ENCODE results near the gene MOB3A. TPM values are rescaled to one million over a fixed set of nuclear protein-coding genes. Genes with fewer than 3 reads are reported as not detected.
A peak's percentile ranks its signal among the peaks of the same experiment; 100 is the strongest.

MOB3A gene
- total and polyA plus RNA-seq, 2 of the 13 experiments (the other 11 are each of a cell fraction or from before 2014, with no cell fraction given): 3.5 to 17.8 TPM

- TF ChIP-seq ZNF10 (CRISPR knock-in tag; IDR thresholded peaks at IDR 0.05; ENCODE audit: borderline replicate concordance, low read depth): no peak
- TF ChIP-seq, protein P1, sequence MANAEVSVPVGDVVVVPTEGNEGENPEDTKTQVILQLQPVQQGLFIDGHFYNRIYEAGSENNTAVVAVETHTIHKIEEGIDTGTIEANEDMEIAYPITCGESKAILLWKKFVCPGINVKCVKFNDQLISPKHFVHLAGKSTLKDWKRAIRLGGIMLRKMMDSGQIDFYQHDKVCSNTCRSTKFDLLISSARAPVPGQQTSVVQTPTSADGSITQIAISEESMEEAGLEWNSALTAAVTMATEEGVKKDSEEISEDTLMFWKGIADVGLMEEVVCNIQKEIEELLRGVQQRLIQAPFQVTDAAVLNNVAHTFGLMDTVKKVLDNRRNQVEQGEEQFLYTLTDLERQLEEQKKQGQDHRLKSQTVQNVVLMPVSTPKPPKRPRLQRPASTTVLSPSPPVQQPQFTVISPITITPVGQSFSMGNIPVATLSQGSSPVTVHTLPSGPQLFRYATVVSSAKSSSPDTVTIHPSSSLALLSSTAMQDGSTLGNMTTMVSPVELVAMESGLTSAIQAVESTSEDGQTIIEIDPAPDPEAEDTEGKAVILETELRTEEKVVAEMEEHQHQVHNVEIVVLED (CRISPR knock-in tag; IDR thresholded peaks at IDR 0.05; ENCODE audit: borderline replicate concordance): no peak; the same call in 1 of the 2 replicates
- no peak for TF ChIP-seq ZSCAN31 (CRISPR knock-in tag; IDR thresholded peaks at IDR 0.05; ENCODE audit: low read depth)
- no peak for TF ChIP-seq PLSCR1 (CRISPR knock-in tag; IDR thresholded peaks at IDR 0.05; ENCODE audit: borderline replicate concordance)
- no peak for TF ChIP-seq ARHGAP35 (CRISPR knock-in tag; IDR thresholded peaks at IDR 0.05; ENCODE audit: borderline replicate concordance)
- TF ChIP-seq, protein P2, sequence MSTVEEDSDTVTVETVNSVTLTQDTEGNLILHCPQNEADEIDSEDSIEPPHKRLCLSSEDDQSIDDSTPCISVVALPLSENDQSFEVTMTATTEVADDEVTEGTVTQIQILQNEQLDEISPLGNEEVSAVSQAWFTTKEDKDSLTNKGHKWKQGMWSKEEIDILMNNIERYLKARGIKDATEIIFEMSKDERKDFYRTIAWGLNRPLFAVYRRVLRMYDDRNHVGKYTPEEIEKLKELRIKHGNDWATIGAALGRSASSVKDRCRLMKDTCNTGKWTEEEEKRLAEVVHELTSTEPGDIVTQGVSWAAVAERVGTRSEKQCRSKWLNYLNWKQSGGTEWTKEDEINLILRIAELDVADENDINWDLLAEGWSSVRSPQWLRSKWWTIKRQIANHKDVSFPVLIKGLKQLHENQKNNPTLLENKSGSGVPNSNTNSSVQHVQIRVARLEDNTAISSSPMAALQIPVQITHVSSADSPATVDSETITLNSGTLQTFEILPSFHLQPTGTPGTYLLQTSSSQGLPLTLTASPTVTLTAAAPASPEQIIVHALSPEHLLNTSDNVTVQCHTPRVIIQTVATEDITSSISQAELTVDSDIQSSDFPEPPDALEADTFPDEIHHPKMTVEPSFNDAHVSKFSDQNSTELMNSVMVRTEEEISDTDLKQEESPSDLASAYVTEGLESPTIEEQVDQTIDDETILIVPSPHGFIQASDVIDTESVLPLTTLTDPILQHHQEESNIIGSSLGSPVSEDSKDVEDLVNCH (CRISPR knock-in tag; IDR thresholded peaks at IDR 0.05): no peak
- TF ChIP-seq HNRNPL (IDR thresholded peaks at IDR 0.05; ENCODE audit: low read depth, low read length): 0 out of 2 replicates have a peak, but pooled peaks have one; percentile 30
- TF ChIP-seq, protein P3, sequence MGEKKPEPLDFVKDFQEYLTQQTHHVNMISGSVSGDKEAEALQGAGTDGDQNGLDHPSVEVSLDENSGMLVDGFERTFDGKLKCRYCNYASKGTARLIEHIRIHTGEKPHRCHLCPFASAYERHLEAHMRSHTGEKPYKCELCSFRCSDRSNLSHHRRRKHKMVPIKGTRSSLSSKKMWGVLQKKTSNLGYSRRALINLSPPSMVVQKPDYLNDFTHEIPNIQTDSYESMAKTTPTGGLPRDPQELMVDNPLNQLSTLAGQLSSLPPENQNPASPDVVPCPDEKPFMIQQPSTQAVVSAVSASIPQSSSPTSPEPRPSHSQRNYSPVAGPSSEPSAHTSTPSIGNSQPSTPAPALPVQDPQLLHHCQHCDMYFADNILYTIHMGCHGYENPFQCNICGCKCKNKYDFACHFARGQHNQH (CRISPR knock-in tag; IDR thresholded peaks at IDR 0.05): no peak
- TF ChIP-seq, protein P4, sequence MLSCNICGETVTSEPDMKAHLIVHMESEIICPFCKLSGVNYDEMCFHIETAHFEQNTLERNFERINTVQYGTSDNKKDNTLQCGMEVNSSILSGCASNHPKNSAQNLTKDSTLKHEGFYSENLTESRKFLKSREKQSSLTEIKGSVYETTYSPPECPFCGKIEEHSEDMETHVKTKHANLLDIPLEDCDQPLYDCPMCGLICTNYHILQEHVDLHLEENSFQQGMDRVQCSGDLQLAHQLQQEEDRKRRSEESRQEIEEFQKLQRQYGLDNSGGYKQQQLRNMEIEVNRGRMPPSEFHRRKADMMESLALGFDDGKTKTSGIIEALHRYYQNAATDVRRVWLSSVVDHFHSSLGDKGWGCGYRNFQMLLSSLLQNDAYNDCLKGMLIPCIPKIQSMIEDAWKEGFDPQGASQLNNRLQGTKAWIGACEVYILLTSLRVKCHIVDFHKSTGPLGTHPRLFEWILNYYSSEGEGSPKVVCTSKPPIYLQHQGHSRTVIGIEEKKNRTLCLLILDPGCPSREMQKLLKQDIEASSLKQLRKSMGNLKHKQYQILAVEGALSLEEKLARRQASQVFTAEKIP (CRISPR knock-in tag; IDR thresholded peaks at IDR 0.05; ENCODE audit: borderline replicate concordance): no peak
- peak; percentile 37; the same call in 1 of the 2 replicates for TF ChIP-seq NR2F6 (IDR thresholded peaks at IDR 0.05)
- peak; percentile 47; the same call in 1 of the 2 replicates for TF ChIP-seq NR2F6 (CRISPR knock-in tag; IDR thresholded peaks at IDR 0.05)
- 0 out of 2 replicates have a peak, but pooled peaks have one; percentile 36 for TF ChIP-seq MIXL1 (CRISPR knock-in tag; IDR thresholded peaks at IDR 0.05)
- TF ChIP-seq HNRNPH1 (optimal IDR thresholded peaks at IDR 0.05; ENCODE audit: low read depth, low read length): no peak
- TF ChIP-seq CEBPG (CRISPR knock-in tag; IDR thresholded peaks at IDR 0.05): peak; percentile 64; the same call in 1 of the 2 replicates
- TF ChIP-seq MXI1 (IDR thresholded peaks at IDR 0.05; ENCODE audit: borderline replicate concordance, low read depth, low read length): peak; percentile 84
- TF ChIP-seq EED (CRISPR knock-in tag; IDR thresholded peaks at IDR 0.05): no peak
- TF ChIP-seq ZNF724P (CRISPR knock-in tag; IDR thresholded peaks at IDR 0.05; ENCODE audit: borderline replicate concordance): no peak; the same call in 1 of the 2 replicates
Measured at GRCh38 chr19:2061495-2062388, 34.4 kb downstream of the MOB3A start (continued).

All from HepG2 (cell line).